Neural crest cell (in vitro differentiated cells): ENCODE measurements around the gene SMOC1. TPM values are rescaled to one million over a fixed set of nuclear protein-coding genes. Genes with fewer than 3 reads are reported as not detected.

Experiments used
- DNase-seq: peaks from one replicate; pipeline ENCODE4 v3.0.0; 2021; ENCODE audit warnings: low read depth, mixed read lengths, low spot score
- H3K27ac Mint-ChIP-seq: one replicate; pipeline ENCODE4 v1.8.0; 2021; ENCODE audit warnings: mild to moderate bottlenecking, mixed read lengths; ENCODE audit not compliant: unreplicated experiment
- H3K27me3 Mint-ChIP-seq: 2 replicates; pipeline ENCODE4 v1.8.0; 2021; ENCODE audit warnings: low read depth, mild to moderate bottlenecking, mixed read lengths
- H3K36me3 Mint-ChIP-seq: 2 replicates; pipeline ENCODE4 v1.8.0; 2021; ENCODE audit warnings: low read depth, mild to moderate bottlenecking, mixed read lengths
- H3K4me1 Mint-ChIP-seq: 2 replicates; pipeline ENCODE4 v1.8.0; 2021; ENCODE audit warnings: mixed read lengths
- H3K4me3 Mint-ChIP-seq: one replicate; pipeline ENCODE4 v1.8.0; 2021; ENCODE audit warnings: mild to moderate bottlenecking, mixed read lengths
- H3K9me3 Mint-ChIP-seq: 2 replicates; pipeline ENCODE4 v1.8.0; 2021; ENCODE audit warnings: mixed read lengths
- total RNA-seq: library from RNA; stranded (reverse); gene quantifications from 2 replicates; pipeline ENCODE4 v1.2.1, GENCODE V29; 2021
- TF ChIP-seq, protein P1 (sequence below): fragments of 200-600 bp; sonication (generic); conservative IDR thresholded peaks from 2 replicates; pipeline ENCODE4 v1.5.0; 2021; ENCODE audit warnings: antibody characterized with exemption, mild to moderate bottlenecking

The SMOC1 gene
- total RNA-seq, 1 donor from 2014 or later = 203 TPM

DNA sequence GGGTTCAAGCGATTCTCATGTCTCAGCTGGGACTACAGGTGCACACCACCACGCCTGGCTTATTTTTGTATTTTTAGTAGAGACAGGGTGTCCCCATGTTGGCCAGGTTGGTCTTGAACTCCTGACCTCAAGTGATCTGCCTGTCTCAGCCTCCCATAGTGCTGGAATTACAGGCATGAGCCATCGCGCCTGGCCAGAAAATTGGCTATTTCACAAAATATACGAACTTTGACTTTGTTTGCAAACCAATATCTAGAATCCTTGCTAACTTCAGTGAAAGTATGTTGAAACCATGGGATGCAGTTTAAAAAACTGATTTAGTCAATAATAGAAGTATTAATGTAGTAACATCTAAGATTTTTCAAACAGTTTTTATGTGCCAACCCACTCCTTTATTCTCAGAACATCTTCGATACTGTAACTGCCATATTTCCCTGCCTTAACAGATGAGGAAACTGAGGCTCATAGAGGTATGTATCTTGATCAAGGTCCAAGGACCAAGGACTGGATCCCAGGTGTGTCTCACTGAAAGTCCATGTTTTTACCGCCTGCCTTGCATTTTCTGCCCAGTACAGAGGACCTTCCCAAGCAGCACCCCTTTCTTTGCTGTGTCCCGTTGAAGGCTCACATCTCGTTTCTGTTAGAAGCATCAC is 54.5 kb downstream of the SMOC1 start:
- no peak for DNase-seq
- H3K4me1 Mint-ChIP-seq = peaks cover 83% of the 10 kb centered on the region
- TF ChIP-seq, protein P1, sequence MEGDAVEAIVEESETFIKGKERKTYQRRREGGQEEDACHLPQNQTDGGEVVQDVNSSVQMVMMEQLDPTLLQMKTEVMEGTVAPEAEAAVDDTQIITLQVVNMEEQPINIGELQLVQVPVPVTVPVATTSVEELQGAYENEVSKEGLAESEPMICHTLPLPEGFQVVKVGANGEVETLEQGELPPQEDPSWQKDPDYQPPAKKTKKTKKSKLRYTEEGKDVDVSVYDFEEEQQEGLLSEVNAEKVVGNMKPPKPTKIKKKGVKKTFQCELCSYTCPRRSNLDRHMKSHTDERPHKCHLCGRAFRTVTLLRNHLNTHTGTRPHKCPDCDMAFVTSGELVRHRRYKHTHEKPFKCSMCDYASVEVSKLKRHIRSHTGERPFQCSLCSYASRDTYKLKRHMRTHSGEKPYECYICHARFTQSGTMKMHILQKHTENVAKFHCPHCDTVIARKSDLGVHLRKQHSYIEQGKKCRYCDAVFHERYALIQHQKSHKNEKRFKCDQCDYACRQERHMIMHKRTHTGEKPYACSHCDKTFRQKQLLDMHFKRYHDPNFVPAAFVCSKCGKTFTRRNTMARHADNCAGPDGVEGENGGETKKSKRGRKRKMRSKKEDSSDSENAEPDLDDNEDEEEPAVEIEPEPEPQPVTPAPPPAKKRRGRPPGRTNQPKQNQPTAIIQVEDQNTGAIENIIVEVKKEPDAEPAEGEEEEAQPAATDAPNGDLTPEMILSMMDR = no peak
- H3K27ac Mint-ChIP-seq = no peak overlapping the region
- no peak overlapping the region for H3K4me3 Mint-ChIP-seq
- H3K36me3 Mint-ChIP-seq = peaks cover 11% of the 10 kb centered on the region
- no peaks in the 10 kb centered on the region for H3K9me3 Mint-ChIP-seq
- no peaks in the 10 kb centered on the region for H3K27me3 Mint-ChIP-seq

DNA sequence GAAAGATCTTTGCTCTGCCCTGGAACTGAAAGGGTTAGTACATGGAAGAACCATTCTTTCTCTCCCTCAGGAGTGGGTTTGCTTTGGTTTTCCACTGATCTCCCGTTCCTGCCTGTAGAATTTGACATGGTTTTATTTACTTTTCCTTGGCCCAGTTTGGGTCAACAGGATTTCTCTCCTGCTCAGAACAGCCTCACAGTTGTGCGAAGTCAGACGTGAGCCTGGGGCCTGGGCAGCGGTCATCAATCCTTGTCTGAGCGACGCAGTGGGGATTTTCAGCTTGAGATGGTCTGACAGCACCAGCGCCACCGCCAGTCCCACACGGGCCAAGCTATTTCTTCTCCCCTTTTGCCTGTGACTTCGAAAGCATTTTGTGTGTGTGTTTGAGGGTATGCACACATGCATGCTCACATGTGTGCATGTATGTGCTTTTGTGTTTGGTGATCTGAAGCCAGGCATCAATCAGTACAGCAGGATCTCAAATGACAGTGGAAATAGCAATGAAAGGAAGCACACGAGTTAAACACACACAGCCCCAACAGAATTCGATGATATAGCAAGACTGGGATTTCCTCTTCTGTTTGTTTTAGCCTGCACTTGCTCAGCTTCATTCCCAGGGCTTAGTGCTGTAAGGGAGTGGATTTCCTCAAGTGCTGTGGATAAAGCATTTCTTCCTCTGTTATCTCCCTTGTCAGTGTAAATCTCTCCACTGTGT is 58.3 kb downstream of the SMOC1 start:
- Mint-ChIP-seq H3K4me1 (peaks cover 80% of the 10 kb centered on the region), H3K4me3 (no peak overlapping the region), H3K27ac (peak overlapping the region; percentile 78), H3K9me3 (no peaks in the 10 kb centered on the region), H3K36me3 (peaks cover 7% of the 10 kb centered on the region), H3K27me3 (no peaks in the 10 kb centered on the region)
- TF ChIP-seq, protein P1 = no peak
- DNase-seq = no peak

DNA sequence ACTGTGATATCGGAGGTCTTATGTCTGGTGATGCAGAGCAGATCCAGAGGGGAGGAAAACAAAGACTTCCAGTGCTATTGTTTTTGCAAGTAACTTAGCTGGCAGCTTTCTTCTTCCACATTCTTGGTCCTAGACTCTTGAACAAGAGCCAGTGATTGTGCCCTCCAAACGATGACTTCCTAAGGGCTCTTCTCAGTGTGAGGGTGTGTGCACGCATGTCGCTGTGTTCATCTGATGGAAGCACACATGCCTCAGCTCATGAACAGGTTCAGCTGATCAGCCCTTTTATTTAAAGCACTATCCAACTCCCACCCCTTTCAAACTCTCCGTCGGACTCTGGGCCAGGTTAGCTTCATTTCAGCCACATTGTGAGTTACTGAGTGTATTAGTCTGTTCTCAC is 59.5 kb downstream of the SMOC1 start:
- no peaks in the 10 kb centered on the region for H3K9me3 Mint-ChIP-seq
- no peak for DNase-seq
- no peaks in the 10 kb centered on the region for H3K27me3 Mint-ChIP-seq
- TF ChIP-seq, protein P1 = no peak
- peaks cover 9% of the 10 kb centered on the region for H3K36me3 Mint-ChIP-seq
- H3K27ac Mint-ChIP-seq = no peak overlapping the region
- peaks cover 82% of the 10 kb centered on the region for H3K4me1 Mint-ChIP-seq
- H3K4me3 Mint-ChIP-seq = no peak overlapping the region

DNA sequence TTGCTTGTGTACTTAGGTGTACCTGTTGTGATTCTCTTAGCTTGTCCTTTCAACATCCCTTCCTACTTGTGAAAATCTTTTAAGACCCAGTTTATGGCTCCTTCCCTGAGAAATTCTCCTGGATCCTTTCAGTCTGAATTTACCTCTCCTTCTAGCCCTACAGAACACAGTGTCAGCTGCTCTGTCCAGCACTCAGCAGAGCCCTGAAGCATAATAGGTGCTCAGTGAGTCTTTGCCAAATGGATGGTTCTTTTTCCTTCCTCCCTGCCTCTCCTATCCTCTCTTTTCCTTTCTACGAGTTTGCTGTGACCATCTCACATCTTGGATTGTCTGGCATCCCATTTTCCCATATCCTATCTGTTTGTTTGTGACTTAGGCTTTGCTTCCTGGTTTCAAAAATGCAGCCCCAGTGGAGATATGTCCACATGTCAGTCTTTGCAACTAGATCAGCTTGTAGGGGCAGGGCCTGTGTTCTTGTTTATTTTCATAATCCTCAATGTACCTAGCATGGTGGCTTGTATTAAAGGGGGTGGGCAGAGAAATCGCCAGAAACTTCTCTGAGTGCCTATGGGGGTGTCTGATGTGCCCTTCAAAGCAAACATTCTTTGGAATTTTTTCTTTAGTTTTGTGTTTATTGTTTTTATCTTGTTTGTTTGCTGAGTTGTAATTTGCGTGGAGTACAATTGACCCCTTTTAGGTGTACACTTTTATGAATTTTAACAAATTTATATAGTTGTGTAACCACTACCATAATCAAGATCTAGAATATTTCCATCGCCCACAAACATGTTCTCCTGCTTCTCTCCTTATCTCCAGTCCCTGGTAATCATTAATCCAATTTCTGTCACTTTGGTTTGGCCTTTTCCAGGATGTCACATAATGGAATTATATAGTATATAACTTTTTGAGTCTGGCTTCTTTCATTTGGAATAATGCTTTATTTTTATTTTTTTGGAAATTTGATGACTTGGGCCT is 62.8 kb downstream of the SMOC1 start:
- Mint-ChIP-seq H3K27ac (no peak overlapping the region), H3K27me3 (no peaks in the 10 kb centered on the region)

More for the DNA sequence above, 62.8 kb downstream of the SMOC1 start:
- Mint-ChIP-seq H3K4me3 (no peak overlapping the region), H3K36me3 (peaks cover 31% of the 10 kb centered on the region), H3K4me1 (peaks cover 73% of the 10 kb centered on the region), H3K9me3 (peaks cover 5% of the 10 kb centered on the region)
- no peak for DNase-seq
- TF ChIP-seq, protein P1 = no peak
